GM18505 (cell line): ENCODE results near the gene ENHO.

Source experiments
- ATAC-seq: cut with Tn5 transposase; IDR thresholded peaks from one replicate; pipeline ENCODE4 v1.9.1; 2021; ENCODE audit not compliant: unreplicated experiment
- POLR2A ChIP-seq: IDR thresholded peaks from 4 replicates; pipeline ENCODE4 v1.6.1; 2011; ENCODE audit warnings: borderline replicate concordance; ENCODE audit not compliant: insufficient read depth, insufficient read length; ENCODE audit errors: extremely low read depth

Gene ENHO

GRCh38 chr9:34526026-34526425, 3.2 kb upstream of the ENHO start:
- no peak for ATAC-seq
- TF ChIP-seq POLR2A: no peak

- no peak for ATAC-seq
- TF ChIP-seq POLR2A: no peak
Measured at GRCh38 chr9:34524349-34524748, 1.6 kb upstream of the ENHO start.

GRCh38 chr9:34522091-34522887, 501 bp downstream of the ENHO start:
- no peak for TF ChIP-seq POLR2A
- no peak for ATAC-seq

- no peak for ATAC-seq
- TF ChIP-seq POLR2A: no peak
Measured at GRCh38 chr9:34521406-34522045, 1.3 kb downstream of the ENHO start.

- ATAC-seq: no peak
- no peak for TF ChIP-seq POLR2A
Measured at GRCh38 chr9:34520505-34521385, 2.0 kb downstream of the ENHO start.

- ATAC-seq: no peak
Measured at GRCh38 chr9:34520096-34520495, 2.7 kb downstream of the ENHO start.

GRCh38 chr9:34519321-34520020, 3.3 kb downstream of the ENHO start:
- no peak for ATAC-seq
- TF ChIP-seq POLR2A: no peak

More at GRCh38 chr9:34520096-34520495, 2.7 kb downstream of the ENHO start:
- no peak for TF ChIP-seq POLR2A

- TF ChIP-seq POLR2A: no peak
- no peak for ATAC-seq
Measured at GRCh38 chr9:34518896-34519295, 3.9 kb downstream of the ENHO start.

GRCh38 chr9:34518110-34518616, 4.6 kb downstream of the ENHO start:
- TF ChIP-seq POLR2A: no peak
- no peak for ATAC-seq

GRCh38 chr9:34517185-34517584, 5.6 kb downstream of the ENHO start:
- TF ChIP-seq POLR2A: no peak
- no peak for ATAC-seq

- TF ChIP-seq POLR2A: no peak
- ATAC-seq: no peak
Measured at GRCh38 chr9:34515959-34516358, 6.8 kb downstream of the ENHO start.

- TF ChIP-seq POLR2A: no peak
- no peak for ATAC-seq
Measured at GRCh38 chr9:34514816-34515215, 8.0 kb downstream of the ENHO start.

- no peak for ATAC-seq
- no peak for TF ChIP-seq POLR2A
Measured at GRCh38 chr9:34514401-34514800, 8.4 kb downstream of the ENHO start.
